GM18951 (cell line): ENCODE results near the gene TUFM.
"Not testable (repeated sequence)": the region's sequence is repeated elsewhere in the genome, so short reads cannot be mapped to it uniquely, and the experiment has no call there.

Experiments
- POLR2A ChIP-seq: IDR thresholded peaks from 4 replicates; pipeline ENCODE4 v1.6.1; 2011; ENCODE audit warnings: mild to moderate bottlenecking; ENCODE audit not compliant: insufficient read length, insufficient read depth; ENCODE audit errors: extremely low read depth
- in situ Hi-C: fragments of 300-500 bp; cut with MboI; formaldehyde crosslinking; loops from one replicate; pipeline ENCODE4 v1.12.0; 2022; ENCODE audit warnings: low sequenced_read_pairs, mixed read lengths, inconsistent platforms; ENCODE audit not compliant: unreplicated experiment

Gene TUFM

GRCh38 chr16:28846080-28846932 lies at the start of gene TUFM:
Gene TUFM (minus strand): TSS chr16:28846348. CDS start chr16:28846269, 79 bp downstream.
- TF ChIP-seq POLR2A, result peak; percentile 87

GRCh38 chr16:28895609-28896008 lies 49.5 kb upstream of the TUFM start:
- no peak for TF ChIP-seq POLR2A
- in situ Hi-C loops, result no loop called here

More at GRCh38 chr16:28846080-28846932, at the start of gene TUFM:
- in situ Hi-C loops, result no loop called here

- no peak for TF ChIP-seq POLR2A
- in situ Hi-C loops, result no loop called here
These were observed 47.1 kb upstream of the TUFM start for GRCh38 chr16:28893291-28893690.

- in situ Hi-C loops, result no loop called here
These were observed 46.1 kb upstream of the TUFM start for GRCh38 chr16:28891964-28892890.

GRCh38 chr16:28890355-28890754 lies 44.2 kb upstream of the TUFM start:
- in situ Hi-C loops, result not testable (repeated sequence)

More at GRCh38 chr16:28891964-28892890, 46.1 kb upstream of the TUFM start:
- TF ChIP-seq POLR2A, result no peak

- in situ Hi-C loops, result no loop called here
These were observed 40.8 kb upstream of the TUFM start for GRCh38 chr16:28886945-28887344.

GRCh38 chr16:28884045-28884444 lies 37.9 kb upstream of the TUFM start:
- TF ChIP-seq POLR2A, result no peak
- in situ Hi-C loops, result no loop called here

More at GRCh38 chr16:28886945-28887344, 40.8 kb upstream of the TUFM start:
- no peak for TF ChIP-seq POLR2A

- in situ Hi-C loops, result no loop called here
- no peak for TF ChIP-seq POLR2A
These were observed 37.3 kb upstream of the TUFM start for GRCh38 chr16:28883221-28883996.

- TF ChIP-seq POLR2A, result no peak
- in situ Hi-C loops, result no loop called here
These were observed 36.5 kb upstream of the TUFM start for GRCh38 chr16:28882551-28883160.

GRCh38 chr16:28881565-28881964 lies 35.4 kb upstream of the TUFM start:
- in situ Hi-C loops, result not testable (repeated sequence)

- in situ Hi-C loops, result no loop called here
These were observed 34.8 kb upstream of the TUFM start for GRCh38 chr16:28880955-28881354.

GRCh38 chr16:28880589-28880915 lies 34.4 kb upstream of the TUFM start:
- in situ Hi-C loops, result no loop called here

More at GRCh38 chr16:28880955-28881354, 34.8 kb upstream of the TUFM start:
- no peak for TF ChIP-seq POLR2A

More at GRCh38 chr16:28880589-28880915, 34.4 kb upstream of the TUFM start:
- TF ChIP-seq POLR2A, result no peak
